CD4-positive, alpha-beta T cell treated with Interleukin-1 beta for 1 hour (primary cell): ENCODE measurements around the gene VWA7.

Experiments used
- DNase-seq, 2 donors: peaks; one replicate each; pipeline ENCODE4 v3.0.0-alpha.2; 2020 to 2022

VWA7 gene

GRCh38 chr6:31728767-31729514, 48.2 kb downstream of the VWA7 start, which contains the start of gene DDAH2:
TSS of gene DDAH2 (minus strand) at chr6:31729299. CDS start at chr6:31729161, 138 bp downstream.
- DNase-seq: no peak

GRCh38 chr6:31727717-31728671, 49.1 kb downstream of the VWA7 start:
- DNase-seq: peak in 1 of 2 donors; percentile 28

- DNase-seq: peak in 1 of 2 donors; percentile 77
Observed at GRCh38 chr6:31727034-31727716, 50.0 kb downstream of the VWA7 start.

GRCh38 chr6:31725502-31726350, 51.4 kb downstream of the VWA7 start:
- no peak for DNase-seq

GRCh38 chr6:31723980-31724691, 53.0 kb downstream of the VWA7 start:
- DNase-seq: no peak

GRCh38 chr6:31723245-31723979, 53.7 kb downstream of the VWA7 start, which contains the start of gene MPIG6B:
TSS of gene MPIG6B (plus strand) at chr6:31723373. CDS start at chr6:31723384, 11 bp downstream.
- no peak for DNase-seq

- DNase-seq: no peak
Observed at GRCh38 chr6:31722173-31722572, 55.0 kb downstream of the VWA7 start.

GRCh38 chr6:31721351-31722020, 55.6 kb downstream of the VWA7 start, which contains the start of gene LY6G6C:
TSS of gene LY6G6C (minus strand) at chr6:31721746. CDS start at chr6:31721679, 67 bp downstream.
- no peak for DNase-seq

GRCh38 chr6:31720196-31720770, 56.8 kb downstream of the VWA7 start:
- no peak for DNase-seq

- DNase-seq: no peak
Observed at GRCh38 chr6:31719001-31719400, 58.1 kb downstream of the VWA7 start.

GRCh38 chr6:31718265-31718664, 58.9 kb downstream of the VWA7 start:
- no peak for DNase-seq

- no peak for DNase-seq
Observed at GRCh38 chr6:31717499-31718222, 59.5 kb downstream of the VWA7 start.
